ENCODE results near the gene PRKAA2.

The PRKAA2 gene

GRCh38 chr1:56726706-56727105 is 81.6 kb downstream of the PRKAA2 start:
- no peak for DNase-seq

GRCh38 chr1:56728964-56729363 is 83.8 kb downstream of the PRKAA2 start:
- DNase-seq: no peak

- DNase-seq: no peak
These were observed 100.1 kb downstream of the PRKAA2 start for GRCh38 chr1:56745231-56745630.

- DNase-seq: no peak
These were observed 109.8 kb downstream of the PRKAA2 start for GRCh38 chr1:56754708-56755479.

GRCh38 chr1:56755911-56756310 is 110.8 kb downstream of the PRKAA2 start:
- DNase-seq: no peak

GRCh38 chr1:56758135-56758534 is 113.0 kb downstream of the PRKAA2 start:
- no peak for DNase-seq

GRCh38 chr1:56758794-56759193 is 113.7 kb downstream of the PRKAA2 start:
- DNase-seq: no peak

Measured in activated CD4-positive, alpha-beta T cell treated with anti-CD3 and anti-CD28 coated beads for 48 hours (primary cell).